ENCODE data around the gene ZNF366.

DNA sequence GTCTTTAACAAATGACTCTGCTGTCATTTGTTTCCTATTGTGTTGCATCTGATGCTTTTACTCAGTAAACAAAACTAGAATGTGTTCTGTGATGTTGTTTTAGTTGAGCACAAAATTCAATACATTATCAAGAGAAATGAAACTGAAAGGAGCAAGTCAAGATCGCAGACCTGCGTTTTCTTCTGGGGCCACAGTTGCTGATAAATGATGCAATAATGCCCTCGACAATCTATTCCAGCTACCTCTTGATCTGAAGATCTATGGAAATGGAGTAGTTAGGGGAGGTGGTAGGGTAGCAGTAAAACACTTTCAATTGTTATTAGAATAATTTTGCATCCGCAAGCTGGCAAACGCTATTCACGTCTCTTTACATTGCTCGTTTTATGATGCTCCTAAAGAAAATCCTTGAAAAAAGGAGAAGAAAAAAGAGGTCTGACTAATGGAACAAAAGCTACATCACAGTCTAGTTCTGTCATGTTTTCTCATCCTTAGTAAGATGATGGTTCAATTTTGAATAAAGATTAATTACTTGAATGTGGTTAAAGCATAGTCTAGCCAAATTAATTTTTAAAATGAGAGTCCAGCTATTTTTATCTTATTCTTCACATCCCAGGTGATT lies 1.6 kb downstream of the ZNF366 start:
- TF ChIP-seq TCF4 (CRISPR knock-in tag; IDR thresholded peaks at IDR 0.05; ENCODE audit: borderline replicate concordance) (no peak), ZNF8 (CRISPR knock-in tag; IDR thresholded peaks at IDR 0.05) (no peak), TOX (CRISPR knock-in tag; IDR thresholded peaks at IDR 0.05; ENCODE audit: borderline replicate concordance) (no peak), ZC3H10 (CRISPR knock-in tag; IDR thresholded peaks at IDR 0.05) (no peak), CSDC2 (CRISPR knock-in tag; IDR thresholded peaks at IDR 0.05) (no peak), RARB (CRISPR knock-in tag; IDR thresholded peaks at IDR 0.05) (no peak), ZNF70 (CRISPR knock-in tag; IDR thresholded peaks at IDR 0.05) (no peak), ZFP30 (CRISPR knock-in tag; IDR thresholded peaks at IDR 0.05) (no peak), SNAI2 (CRISPR knock-in tag; IDR thresholded peaks at IDR 0.05) (no peak)
- TF ChIP-seq, protein P1, sequence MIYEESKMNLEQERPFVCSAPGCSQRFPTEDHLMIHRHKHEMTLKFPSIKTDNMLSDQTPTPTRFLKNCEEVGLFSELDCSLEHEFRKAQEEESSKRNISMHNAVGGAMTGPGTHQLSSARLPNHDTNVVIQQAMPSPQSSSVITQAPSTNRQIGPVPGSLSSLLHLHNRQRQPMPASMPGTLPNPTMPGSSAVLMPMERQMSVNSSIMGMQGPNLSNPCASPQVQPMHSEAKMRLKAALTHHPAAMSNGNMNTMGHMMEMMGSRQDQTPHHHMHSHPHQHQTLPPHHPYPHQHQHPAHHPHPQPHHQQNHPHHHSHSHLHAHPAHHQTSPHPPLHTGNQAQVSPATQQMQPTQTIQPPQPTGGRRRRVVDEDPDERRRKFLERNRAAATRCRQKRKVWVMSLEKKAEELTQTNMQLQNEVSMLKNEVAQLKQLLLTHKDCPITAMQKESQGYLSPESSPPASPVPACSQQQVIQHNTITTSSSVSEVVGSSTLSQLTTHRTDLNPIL (CRISPR knock-in tag; IDR thresholded peaks at IDR 0.05; ENCODE audit: low read depth) = no peak
- TF ChIP-seq, protein P2, sequence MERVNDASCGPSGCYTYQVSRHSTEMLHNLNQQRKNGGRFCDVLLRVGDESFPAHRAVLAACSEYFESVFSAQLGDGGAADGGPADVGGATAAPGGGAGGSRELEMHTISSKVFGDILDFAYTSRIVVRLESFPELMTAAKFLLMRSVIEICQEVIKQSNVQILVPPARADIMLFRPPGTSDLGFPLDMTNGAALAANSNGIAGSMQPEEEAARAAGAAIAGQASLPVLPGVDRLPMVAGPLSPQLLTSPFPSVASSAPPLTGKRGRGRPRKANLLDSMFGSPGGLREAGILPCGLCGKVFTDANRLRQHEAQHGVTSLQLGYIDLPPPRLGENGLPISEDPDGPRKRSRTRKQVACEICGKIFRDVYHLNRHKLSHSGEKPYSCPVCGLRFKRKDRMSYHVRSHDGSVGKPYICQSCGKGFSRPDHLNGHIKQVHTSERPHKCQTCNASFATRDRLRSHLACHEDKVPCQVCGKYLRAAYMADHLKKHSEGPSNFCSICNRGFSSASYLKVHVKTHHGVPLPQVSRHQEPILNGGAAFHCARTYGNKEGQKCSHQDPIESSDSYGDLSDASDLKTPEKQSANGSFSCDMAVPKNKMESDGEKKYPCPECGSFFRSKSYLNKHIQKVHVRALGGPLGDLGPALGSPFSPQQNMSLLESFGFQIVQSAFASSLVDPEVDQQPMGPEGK (CRISPR knock-in tag; IDR thresholded peaks at IDR 0.05; ENCODE audit: borderline replicate concordance) = no peak
- TF ChIP-seq, protein P3, sequence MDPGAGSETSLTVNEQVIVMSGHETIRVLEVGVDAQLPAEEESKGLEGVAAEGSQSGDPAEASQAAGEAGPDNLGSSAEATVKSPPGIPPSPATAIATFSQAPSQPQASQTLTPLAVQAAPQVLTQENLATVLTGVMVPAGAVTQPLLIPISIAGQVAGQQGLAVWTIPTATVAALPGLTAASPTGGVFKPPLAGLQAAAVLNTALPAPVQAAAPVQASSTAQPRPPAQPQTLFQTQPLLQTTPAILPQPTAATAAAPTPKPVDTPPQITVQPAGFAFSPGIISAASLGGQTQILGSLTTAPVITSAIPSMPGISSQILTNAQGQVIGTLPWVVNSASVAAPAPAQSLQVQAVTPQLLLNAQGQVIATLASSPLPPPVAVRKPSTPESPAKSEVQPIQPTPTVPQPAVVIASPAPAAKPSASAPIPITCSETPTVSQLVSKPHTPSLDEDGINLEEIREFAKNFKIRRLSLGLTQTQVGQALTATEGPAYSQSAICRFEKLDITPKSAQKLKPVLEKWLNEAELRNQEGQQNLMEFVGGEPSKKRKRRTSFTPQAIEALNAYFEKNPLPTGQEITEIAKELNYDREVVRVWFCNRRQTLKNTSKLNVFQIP (CRISPR knock-in tag; IDR thresholded peaks at IDR 0.05; ENCODE audit: borderline replicate concordance, low read depth) = no peak

Data from SK-N-SH treated with all-trans-retinoic acid at 6 μM for 48 hours (cell line).